ENCODE data around the gene RIT2.

Gene RIT2

GRCh38 chr18:43031169-43031568 lies 84.3 kb downstream of the RIT2 start:
- no peak for FAIRE-seq

DNA sequence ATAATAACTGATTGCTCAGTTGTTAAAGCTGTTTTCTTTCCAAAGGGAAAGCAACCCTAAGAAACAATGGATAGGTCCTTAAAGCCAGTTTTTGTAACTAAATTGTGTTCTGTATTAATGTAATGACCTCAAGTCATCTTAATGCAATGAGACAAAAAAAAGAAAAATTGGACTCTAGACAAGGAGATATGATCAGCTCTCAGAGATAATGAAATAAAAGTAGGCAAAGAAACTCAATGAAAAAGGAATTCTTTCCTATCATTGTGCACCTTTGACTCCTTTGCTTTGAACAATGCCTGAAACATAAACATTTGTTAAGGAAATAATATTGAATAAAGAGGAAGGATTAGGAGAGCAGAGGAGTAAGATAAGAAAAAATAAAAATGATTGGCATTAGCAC lies 86.1 kb downstream of the RIT2 start:
- DNase-seq (ENCODE audit: insufficient read length, low spot score) (no peak), FAIRE-seq (no peak)
- TF ChIP-seq SPI1 (IDR thresholded peaks at IDR 0.05; ENCODE audit: low read depth, low read length) (no peak), POLR2A (IDR thresholded peaks at IDR 0.05; ENCODE audit: low read depth, low read length) (no peak), TAF1 (IDR thresholded peaks at IDR 0.05; ENCODE audit: low read depth, low read length) (no peak), POLR2AphosphoS5 (IDR thresholded peaks at IDR 0.05; ENCODE audit: low read depth, low read length) (no peak), PAX5 (IDR thresholded peaks at IDR 0.05; ENCODE audit: insufficient read depth, low read length, severe bottlenecking) (no peak), POU2F2 (IDR thresholded peaks at IDR 0.05; ENCODE audit: low read depth, low read length) (no peak)

More at GRCh38 chr18:43031169-43031568, 84.3 kb downstream of the RIT2 start:
- TF ChIP-seq POLR2AphosphoS5 (IDR thresholded peaks at IDR 0.05; ENCODE audit: low read depth, low read length) = no peak
- no peak for TF ChIP-seq PAX5 (IDR thresholded peaks at IDR 0.05; ENCODE audit: insufficient read depth, low read length, severe bottlenecking)
- TF ChIP-seq TAF1 (IDR thresholded peaks at IDR 0.05; ENCODE audit: low read depth, low read length) = no peak
- no peak for TF ChIP-seq POU2F2 (IDR thresholded peaks at IDR 0.05; ENCODE audit: low read depth, low read length)
- TF ChIP-seq SPI1 (IDR thresholded peaks at IDR 0.05; ENCODE audit: low read depth, low read length) = no peak
- no peak for TF ChIP-seq POLR2A (IDR thresholded peaks at IDR 0.05; ENCODE audit: low read depth, low read length)
- no peak for DNase-seq (ENCODE audit: insufficient read length, low spot score)

DNA sequence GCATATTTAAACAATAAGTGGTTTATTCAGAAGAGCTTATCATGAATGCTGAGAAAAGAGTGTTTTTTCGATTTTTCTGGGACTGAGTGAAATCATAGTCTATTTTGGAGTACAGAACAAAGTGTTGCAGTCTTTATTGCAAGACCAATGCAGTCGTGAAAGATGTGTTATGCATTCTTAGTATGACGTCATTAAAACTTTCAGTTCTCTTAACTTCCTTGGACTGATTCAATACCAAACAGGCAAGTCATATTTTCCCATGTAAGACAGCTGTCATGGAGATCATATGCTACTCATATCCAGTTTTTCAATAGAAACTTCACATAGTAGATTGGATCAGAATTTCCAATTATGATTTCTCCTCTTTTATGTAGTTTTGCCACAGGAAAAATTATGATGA lies 92.6 kb downstream of the RIT2 start:
- FAIRE-seq (no peak), DNase-seq (ENCODE audit: insufficient read length, low spot score) (no peak)
- TF ChIP-seq POLR2AphosphoS5 (IDR thresholded peaks at IDR 0.05; ENCODE audit: low read depth, low read length) (no peak), SPI1 (IDR thresholded peaks at IDR 0.05; ENCODE audit: low read depth, low read length) (peak; percentile 65)

GRCh38 chr18:43017622-43018021 lies 97.9 kb downstream of the RIT2 start:
- TF ChIP-seq POLR2AphosphoS5 (IDR thresholded peaks at IDR 0.05; ENCODE audit: low read depth, low read length) (no peak), PAX5 (IDR thresholded peaks at IDR 0.05; ENCODE audit: insufficient read depth, low read length, severe bottlenecking) (no peak), SPI1 (IDR thresholded peaks at IDR 0.05; ENCODE audit: low read depth, low read length) (no peak), POLR2A (IDR thresholded peaks at IDR 0.05; ENCODE audit: low read depth, low read length) (no peak), TAF1 (IDR thresholded peaks at IDR 0.05; ENCODE audit: low read depth, low read length) (no peak)
- no peak for FAIRE-seq
- DNase-seq (ENCODE audit: insufficient read length, low spot score) = no peak

GRCh38 chr18:43013486-43013885 lies 102.0 kb downstream of the RIT2 start:
- no peak for TF ChIP-seq SPI1 (IDR thresholded peaks at IDR 0.05; ENCODE audit: low read depth, low read length)
- TF ChIP-seq POLR2AphosphoS5 (IDR thresholded peaks at IDR 0.05; ENCODE audit: low read depth, low read length) = no peak
- TF ChIP-seq POLR2A (IDR thresholded peaks at IDR 0.05; ENCODE audit: low read depth, low read length) = no peak
- no peak for TF ChIP-seq PAX5 (IDR thresholded peaks at IDR 0.05; ENCODE audit: insufficient read depth, low read length, severe bottlenecking)
- no peak for TF ChIP-seq POU2F2 (IDR thresholded peaks at IDR 0.05; ENCODE audit: low read depth, low read length)
- TF ChIP-seq TAF1 (IDR thresholded peaks at IDR 0.05; ENCODE audit: low read depth, low read length) = no peak
- FAIRE-seq = no peak
- DNase-seq (ENCODE audit: insufficient read length, low spot score) = no peak

- TF ChIP-seq POU2F2 (IDR thresholded peaks at IDR 0.05; ENCODE audit: low read depth, low read length) (no peak), POLR2A (IDR thresholded peaks at IDR 0.05; ENCODE audit: low read depth, low read length) (no peak), POLR2AphosphoS5 (IDR thresholded peaks at IDR 0.05; ENCODE audit: low read depth, low read length) (no peak), TAF1 (IDR thresholded peaks at IDR 0.05; ENCODE audit: low read depth, low read length) (no peak), PAX5 (IDR thresholded peaks at IDR 0.05; ENCODE audit: insufficient read depth, low read length, severe bottlenecking) (no peak), SPI1 (IDR thresholded peaks at IDR 0.05; ENCODE audit: low read depth, low read length) (no peak)
- FAIRE-seq = no peak
- DNase-seq (ENCODE audit: insufficient read length, low spot score) = no peak
Measured at GRCh38 chr18:43012951-43013350, 102.5 kb downstream of the RIT2 start.

DNA sequence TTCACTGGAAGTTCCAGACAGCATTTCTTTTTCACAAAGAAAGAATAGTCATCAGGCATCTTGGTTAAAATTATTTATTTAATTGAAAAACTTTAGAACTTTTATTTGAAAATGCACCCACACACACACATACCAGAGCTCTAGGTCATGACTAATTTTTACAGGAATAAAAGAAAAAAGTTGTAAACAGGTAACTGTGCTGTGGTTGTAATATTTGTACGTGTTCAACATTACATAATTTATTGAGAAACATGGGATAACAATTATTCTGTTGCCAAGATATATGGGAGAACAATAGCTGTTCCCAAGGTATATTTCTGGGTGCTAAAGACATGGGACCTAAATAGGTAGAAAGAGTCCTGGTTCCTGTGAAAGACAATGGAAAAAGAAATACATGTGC lies 104.9 kb downstream of the RIT2 start:
- FAIRE-seq = no peak
- TF ChIP-seq POLR2AphosphoS5 (IDR thresholded peaks at IDR 0.05; ENCODE audit: low read depth, low read length) = no peak
- no peak for TF ChIP-seq POU2F2 (IDR thresholded peaks at IDR 0.05; ENCODE audit: low read depth, low read length)
- no peak for TF ChIP-seq PAX5 (IDR thresholded peaks at IDR 0.05; ENCODE audit: insufficient read depth, low read length, severe bottlenecking)
- TF ChIP-seq SPI1 (IDR thresholded peaks at IDR 0.05; ENCODE audit: low read depth, low read length) = no peak
- no peak for TF ChIP-seq POLR2A (IDR thresholded peaks at IDR 0.05; ENCODE audit: low read depth, low read length)
- no peak for TF ChIP-seq TAF1 (IDR thresholded peaks at IDR 0.05; ENCODE audit: low read depth, low read length)
- no peak for DNase-seq (ENCODE audit: insufficient read length, low spot score)

DNA sequence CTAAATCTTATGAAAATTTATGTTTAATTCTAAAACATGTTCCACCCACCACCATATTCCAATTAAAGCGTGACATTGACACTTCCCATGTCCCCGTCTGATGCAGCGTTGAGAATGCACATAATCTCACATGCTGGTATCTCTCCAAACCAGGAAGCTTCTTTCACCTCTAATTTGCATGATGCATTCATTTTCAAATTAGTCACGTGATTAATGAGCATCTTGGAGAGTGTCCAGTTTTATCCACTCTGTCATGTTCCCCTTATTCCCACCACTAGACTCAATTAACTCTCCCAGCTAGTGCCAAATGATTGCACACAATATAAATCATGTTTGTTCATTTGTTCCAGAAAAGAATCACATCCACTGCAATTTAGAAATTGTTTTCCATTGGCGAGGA lies 105.8 kb downstream of the RIT2 start:
- DNase-seq (ENCODE audit: insufficient read length, low spot score) (no peak), FAIRE-seq (no peak)
- TF ChIP-seq TAF1 (IDR thresholded peaks at IDR 0.05; ENCODE audit: low read depth, low read length) (no peak), PAX5 (IDR thresholded peaks at IDR 0.05; ENCODE audit: insufficient read depth, low read length, severe bottlenecking) (no peak), SPI1 (IDR thresholded peaks at IDR 0.05; ENCODE audit: low read depth, low read length) (no peak), POLR2A (IDR thresholded peaks at IDR 0.05; ENCODE audit: low read depth, low read length) (no peak), POLR2AphosphoS5 (IDR thresholded peaks at IDR 0.05; ENCODE audit: low read depth, low read length) (no peak), POU2F2 (IDR thresholded peaks at IDR 0.05; ENCODE audit: low read depth, low read length) (no peak)

DNA sequence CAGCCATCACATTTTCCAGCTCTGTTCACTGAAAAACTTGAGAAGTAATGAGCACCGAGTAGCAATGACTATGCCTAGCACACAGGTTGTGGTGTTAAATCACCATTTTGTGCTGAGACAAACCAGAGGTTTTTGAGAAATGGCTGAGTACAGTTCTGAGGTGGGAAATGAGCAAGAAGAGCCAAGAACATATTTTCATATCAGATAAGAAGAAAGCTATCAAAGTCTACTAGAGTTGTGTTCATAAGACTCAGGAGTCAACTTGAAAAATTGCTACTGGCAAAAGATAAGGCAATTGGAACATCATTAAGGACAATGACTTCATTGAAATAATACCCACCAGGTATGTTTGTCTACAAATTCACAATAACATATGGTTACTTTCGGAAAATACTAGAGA lies 108.1 kb downstream of the RIT2 start:
- no peak for FAIRE-seq
- TF ChIP-seq PAX5 (IDR thresholded peaks at IDR 0.05; ENCODE audit: insufficient read depth, low read length, severe bottlenecking) (no peak), POLR2A (IDR thresholded peaks at IDR 0.05; ENCODE audit: low read depth, low read length) (no peak), POLR2AphosphoS5 (IDR thresholded peaks at IDR 0.05; ENCODE audit: low read depth, low read length) (no peak), POU2F2 (IDR thresholded peaks at IDR 0.05; ENCODE audit: low read depth, low read length) (no peak), TAF1 (IDR thresholded peaks at IDR 0.05; ENCODE audit: low read depth, low read length) (no peak), SPI1 (IDR thresholded peaks at IDR 0.05; ENCODE audit: low read depth, low read length) (no peak)

GRCh38 chr18:43004421-43004820 lies 111.1 kb downstream of the RIT2 start:
- no peak for DNase-seq (ENCODE audit: insufficient read length, low spot score)
- no peak for TF ChIP-seq PAX5 (IDR thresholded peaks at IDR 0.05; ENCODE audit: insufficient read depth, low read length, severe bottlenecking)
- no peak for TF ChIP-seq SPI1 (IDR thresholded peaks at IDR 0.05; ENCODE audit: low read depth, low read length)
- TF ChIP-seq POLR2A (IDR thresholded peaks at IDR 0.05; ENCODE audit: low read depth, low read length) = no peak
- no peak for TF ChIP-seq POU2F2 (IDR thresholded peaks at IDR 0.05; ENCODE audit: low read depth, low read length)
- no peak for TF ChIP-seq POLR2AphosphoS5 (IDR thresholded peaks at IDR 0.05; ENCODE audit: low read depth, low read length)
- no peak for TF ChIP-seq TAF1 (IDR thresholded peaks at IDR 0.05; ENCODE audit: low read depth, low read length)
- no peak for FAIRE-seq

More for the DNA sequence above, 108.1 kb downstream of the RIT2 start:
- DNase-seq (ENCODE audit: insufficient read length, low spot score) = no peak

Data from GM12891 (cell line).